ENCODE measurements around the gene MAPK1. TPM values are rescaled to one million over a fixed set of nuclear protein-coding genes. Genes with fewer than 3 reads are reported as not detected.
"Not testable (repeated sequence)": the region's sequence is repeated elsewhere in the genome, so short reads cannot be mapped to it uniquely, and the experiment has no call there.

Gene MAPK1
- total RNA-seq, 1 experiment from 2014 or later: 63.0 TPM

DNA sequence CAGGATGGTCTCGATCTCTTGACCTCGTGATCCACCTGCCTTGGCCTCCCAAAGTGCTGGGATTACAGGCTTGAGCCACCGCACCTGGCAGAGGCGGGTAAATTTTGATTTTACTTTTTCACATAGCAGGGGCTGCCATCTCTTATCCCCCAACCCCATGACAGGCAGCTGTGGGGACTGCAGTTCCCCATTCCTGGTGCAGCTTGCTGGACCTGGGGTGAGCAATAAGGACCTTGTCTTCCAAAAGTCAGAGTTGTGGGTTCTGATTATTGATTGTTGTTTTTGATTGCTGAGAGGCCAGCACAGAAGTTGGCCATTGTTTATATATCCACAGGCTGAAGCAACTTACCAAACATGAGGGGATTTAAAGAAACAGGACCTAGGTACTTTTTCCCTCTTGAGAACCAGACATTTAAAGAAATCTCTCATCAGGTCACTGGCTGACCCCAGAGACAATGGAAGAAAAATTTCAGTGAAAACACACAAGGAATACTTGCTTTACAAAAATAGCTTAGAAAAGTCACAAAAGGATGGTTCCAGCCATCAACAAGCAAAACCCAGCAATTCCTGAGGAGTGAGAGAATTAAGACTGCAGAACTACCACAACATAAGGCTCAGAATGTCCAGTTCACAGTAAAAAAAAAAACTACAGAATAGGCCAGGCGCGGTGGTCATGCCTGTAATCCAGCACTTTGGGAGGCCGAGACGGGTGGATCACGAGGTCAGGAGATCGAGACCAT, 22.0 kb upstream of the MAPK1 start:
- H3K36me3 ChIP-seq: no peaks in the 10 kb centered on the region
- no peak for DNase-seq
- no peak overlapping the region for H3K4me3 ChIP-seq
- H3K9me3 ChIP-seq: peaks cover 3% of the 10 kb centered on the region; the same call in 1 of the 2 replicates
- no peaks in the 10 kb centered on the region for H3K27me3 ChIP-seq

DNA sequence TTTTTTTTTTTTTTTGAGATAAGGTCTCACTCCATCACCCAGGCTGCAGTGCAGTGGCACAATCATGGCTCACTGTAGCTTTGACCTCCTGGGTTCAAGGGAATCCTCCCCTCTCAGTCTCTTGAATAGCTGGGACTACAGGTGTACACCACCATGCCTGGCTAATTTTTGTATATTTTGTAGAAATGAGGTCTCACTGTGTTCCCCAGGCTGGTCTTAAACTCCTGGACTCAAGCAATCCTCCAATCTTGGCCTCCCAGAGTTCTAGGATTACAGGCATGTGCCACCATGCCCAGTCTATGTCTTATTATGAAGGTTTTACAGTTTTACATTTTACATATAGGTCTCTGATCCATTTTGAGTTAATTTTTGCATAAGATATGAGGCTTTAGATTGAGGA, 20.4 kb upstream of the MAPK1 start:
- no peak for DNase-seq
- Histone ChIP-seq H3K36me3 (no peaks in the 10 kb centered on the region), H3K27me3 (no peaks in the 10 kb centered on the region), H3K4me3 (no peak overlapping the region), H3K9me3 (peaks cover 3% of the 10 kb centered on the region; the same call in 1 of the 2 replicates)

DNA sequence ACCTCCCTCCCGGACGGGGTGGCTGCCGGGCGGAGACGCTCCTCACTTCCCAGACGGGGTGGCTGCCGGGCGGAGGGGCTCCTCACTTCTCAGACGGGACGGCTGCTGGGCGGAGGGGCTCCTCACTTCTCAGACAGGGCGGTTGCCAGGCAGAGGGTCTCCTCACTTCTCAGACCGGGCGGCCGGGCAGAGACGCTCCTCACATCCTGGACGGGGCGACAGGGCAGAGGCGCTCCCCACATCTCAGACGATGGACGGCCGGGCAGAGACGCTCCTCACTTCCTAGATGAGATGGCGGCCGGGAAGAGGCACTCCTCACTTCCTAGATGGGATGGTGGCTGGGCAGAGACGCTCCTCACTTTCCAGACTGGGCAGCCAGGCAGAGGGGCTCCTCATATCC, 16.5 kb upstream of the MAPK1 start:
- H3K4me3 ChIP-seq, H3K9me3 ChIP-seq, H3K36me3 ChIP-seq, DNase-seq, H3K27me3 ChIP-seq: not testable (repeated sequence)

DNA sequence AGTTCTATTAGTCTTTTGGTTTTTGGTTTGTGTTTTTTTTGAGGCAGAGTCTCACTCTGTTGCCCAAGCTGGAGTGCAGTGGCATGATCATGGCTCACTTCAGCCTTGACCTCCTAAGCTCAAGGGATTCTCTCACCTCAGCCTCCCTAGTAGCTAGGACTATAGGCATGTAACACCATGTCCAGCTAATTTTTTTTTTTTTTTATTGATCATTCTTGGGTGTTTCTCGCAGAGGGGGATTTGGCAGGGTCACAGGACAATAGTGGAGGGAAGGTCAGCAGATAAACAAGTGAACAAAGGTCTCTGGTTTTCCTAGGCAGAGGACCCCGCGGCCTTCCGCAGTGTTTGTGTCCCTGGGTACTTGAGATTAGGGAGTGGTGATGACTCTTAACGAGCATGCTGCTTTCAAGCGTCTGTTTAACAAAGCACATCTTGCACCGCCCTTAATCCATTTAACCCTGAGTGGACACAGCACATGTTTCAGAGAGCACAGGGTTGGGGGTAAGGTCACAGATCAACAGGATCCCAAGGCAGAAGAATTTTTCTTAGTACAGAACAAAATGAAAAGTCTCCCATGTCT, 15.4 kb upstream of the MAPK1 start:
- not testable (repeated sequence) for H3K27me3 ChIP-seq, H3K9me3 ChIP-seq, H3K36me3 ChIP-seq, DNase-seq, H3K4me3 ChIP-seq

DNA sequence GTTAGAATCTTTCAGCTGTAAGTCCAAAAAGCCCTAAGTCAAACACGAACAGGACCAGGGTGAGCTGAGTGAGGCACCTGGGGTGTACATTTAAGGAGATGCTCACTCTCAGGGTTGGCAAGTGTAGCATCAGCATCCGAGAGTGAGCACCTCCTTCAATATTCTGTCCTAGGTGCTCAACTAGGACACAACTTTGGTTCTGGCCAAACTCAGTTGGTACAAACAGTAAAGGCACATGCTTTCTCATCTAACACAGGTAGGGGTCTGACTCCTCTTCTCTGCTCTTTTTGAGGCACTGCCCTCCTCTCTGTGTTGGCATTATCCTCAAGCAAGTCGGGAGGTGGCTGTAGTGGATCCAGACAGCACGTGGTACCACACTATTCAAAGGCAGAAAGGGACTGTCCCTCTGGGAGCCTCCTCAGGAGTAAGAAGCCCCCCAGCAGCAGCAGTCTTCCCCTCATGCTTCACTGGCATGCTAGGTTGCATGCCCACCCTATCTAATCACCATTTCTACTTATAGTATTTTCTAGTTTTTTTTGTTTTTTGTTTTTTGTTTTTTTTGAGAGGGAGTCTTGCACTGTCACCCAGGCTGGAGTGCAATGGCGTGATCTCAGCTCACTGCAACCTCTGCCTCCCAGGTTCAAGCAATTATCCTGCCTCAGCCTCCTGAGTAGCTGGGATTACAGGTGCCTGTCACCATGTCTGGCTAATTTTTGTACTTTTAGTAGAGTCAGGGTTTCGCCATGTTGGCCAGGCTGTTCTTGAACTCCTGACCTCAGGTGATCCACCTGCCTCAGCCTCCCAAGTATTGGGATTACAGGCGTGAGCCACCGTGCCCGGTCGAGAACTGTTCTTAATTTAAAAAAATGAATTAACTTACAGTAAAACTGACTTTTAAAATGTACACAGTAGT, 14.7 kb upstream of the MAPK1 start:
- H3K27me3 ChIP-seq: no peaks in the 10 kb centered on the region
- no peaks in the 10 kb centered on the region for H3K36me3 ChIP-seq
- H3K9me3 ChIP-seq: no peaks in the 10 kb centered on the region
- no peak for DNase-seq
- no peak overlapping the region for H3K4me3 ChIP-seq

DNA sequence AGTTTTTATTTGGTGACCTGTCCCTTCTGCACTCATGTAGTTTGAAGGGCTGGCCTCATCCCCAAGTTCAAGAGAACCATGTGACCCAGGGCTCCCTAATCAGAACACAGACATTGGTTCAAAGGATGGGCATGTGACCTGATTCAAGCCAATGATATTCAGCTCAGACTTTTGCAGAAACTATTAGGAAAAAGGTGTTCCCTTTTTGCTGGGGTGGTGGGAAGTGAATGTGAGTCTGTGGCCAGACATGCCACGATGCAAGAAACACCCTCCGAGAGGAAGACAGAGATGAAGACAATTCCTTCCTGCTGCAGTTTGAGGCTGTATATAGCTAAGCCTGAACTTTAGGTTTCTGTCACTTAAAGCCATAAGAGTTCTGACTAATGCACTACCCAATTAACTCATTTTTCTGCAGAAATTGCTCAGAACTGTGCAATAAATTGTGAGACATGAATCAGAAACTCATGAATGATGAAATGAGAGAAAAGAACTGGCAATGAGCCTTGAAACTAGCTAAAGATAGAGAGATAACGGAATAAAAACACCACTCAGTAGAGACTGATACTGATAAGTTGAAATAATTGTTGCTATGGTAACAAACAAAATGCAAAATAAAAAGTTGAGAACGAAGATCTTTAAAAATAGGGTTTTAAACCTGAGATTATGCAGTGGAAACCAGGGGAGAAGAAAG, 9.2 kb upstream of the MAPK1 start:
- no peaks in the 10 kb centered on the region for H3K9me3 ChIP-seq
- DNase-seq: no peak
- H3K36me3 ChIP-seq: no peaks in the 10 kb centered on the region
- no peaks in the 10 kb centered on the region for H3K27me3 ChIP-seq
- H3K4me3 ChIP-seq: no peak overlapping the region

DNA sequence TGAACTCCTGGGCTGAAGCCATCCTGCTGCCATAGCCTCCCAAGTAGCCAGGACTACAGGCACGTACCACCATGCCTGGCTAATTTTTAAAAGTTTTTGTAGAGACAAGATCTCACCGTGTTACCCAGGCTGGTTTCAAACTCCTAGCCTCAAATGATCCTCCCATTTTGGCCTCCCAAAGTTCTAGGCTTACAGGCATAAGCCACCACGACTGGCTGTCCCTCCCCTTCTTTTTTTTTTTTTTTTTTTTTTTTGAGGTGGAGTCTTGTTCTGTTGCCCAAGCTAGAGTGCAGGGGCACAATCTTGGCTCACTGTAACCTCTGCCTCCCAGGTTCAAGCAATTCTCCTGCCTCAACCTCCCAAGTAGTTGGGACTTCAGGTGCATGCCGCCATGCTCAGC, 7.5 kb upstream of the MAPK1 start:
- H3K9me3 ChIP-seq, DNase-seq, H3K36me3 ChIP-seq, H3K4me3 ChIP-seq, H3K27me3 ChIP-seq: not testable (repeated sequence)

DNA sequence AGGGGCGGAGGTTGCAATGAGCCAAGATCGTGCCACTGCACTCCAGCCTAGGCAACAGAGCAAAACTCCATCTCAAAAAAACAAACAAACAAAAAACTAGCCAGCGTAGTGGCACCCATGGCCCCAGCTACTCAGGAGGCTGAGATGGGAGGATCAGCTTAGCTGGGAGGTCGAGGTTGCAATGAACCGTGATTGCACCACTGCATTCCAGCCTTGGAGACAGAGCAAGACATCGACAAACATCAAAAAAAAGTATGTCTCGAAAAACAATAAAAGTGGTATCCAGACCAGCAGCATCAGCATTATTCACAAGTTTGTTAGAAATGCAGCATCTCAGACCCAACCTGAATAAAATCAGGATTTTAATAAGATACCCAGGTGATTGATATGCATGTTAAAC, 6.2 kb upstream of the MAPK1 start:
- H3K36me3 ChIP-seq: no peaks in the 10 kb centered on the region

DNA sequence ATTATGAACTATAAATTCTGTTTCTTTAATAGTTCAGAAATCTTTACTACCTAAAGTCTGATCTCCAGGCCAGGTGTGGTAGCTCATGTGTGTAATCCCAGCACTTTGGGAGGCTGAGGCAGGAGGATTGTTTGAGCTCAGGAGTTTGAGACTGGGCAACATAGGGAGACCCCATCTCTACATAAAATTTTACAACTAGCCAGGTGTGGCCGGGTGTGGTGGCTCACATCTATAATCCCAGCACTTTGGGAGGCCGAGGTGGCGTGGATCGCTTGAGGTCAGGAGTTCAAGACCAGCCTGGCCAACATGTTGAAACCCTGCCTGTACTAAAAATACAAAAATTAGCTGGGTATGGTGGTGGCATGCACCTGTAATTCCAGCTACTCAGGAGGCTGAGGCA, 5.3 kb upstream of the MAPK1 start:
- not testable (repeated sequence) for H3K36me3 ChIP-seq, H3K4me3 ChIP-seq, H3K27me3 ChIP-seq, H3K9me3 ChIP-seq, DNase-seq

More for the DNA sequence above, 6.2 kb upstream of the MAPK1 start:
- Histone ChIP-seq H3K27me3 (no peaks in the 10 kb centered on the region), H3K4me3 (no peak overlapping the region), H3K9me3 (no peaks in the 10 kb centered on the region)
- no peak for DNase-seq

DNA sequence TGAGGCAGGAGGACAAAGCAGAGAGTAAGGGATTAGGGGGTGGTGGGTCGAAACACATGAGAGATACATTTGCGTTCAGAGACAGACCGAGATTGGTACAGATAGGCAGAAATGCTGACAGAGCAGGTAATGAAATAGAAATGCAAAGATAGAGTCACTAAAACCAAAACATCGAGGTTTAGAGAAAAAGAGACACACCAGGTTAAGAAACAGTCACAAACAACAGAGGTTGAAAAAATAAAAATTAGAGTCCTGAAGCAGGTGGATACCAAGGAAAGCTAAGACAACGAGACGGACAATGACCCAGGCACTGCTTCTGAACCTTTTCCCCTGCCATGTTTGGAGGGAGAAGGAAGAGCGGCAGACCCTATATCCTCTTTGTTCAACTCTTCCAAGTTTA, 1.2 kb upstream of the MAPK1 start:
- DNase-seq: no peak
- Histone ChIP-seq H3K36me3 (peaks cover 2% of the 10 kb centered on the region; the same call in 1 of the 2 replicates), H3K4me3 (peak overlapping the region; percentile 89), H3K27me3 (no peaks in the 10 kb centered on the region), H3K9me3 (no peaks in the 10 kb centered on the region)

DNA sequence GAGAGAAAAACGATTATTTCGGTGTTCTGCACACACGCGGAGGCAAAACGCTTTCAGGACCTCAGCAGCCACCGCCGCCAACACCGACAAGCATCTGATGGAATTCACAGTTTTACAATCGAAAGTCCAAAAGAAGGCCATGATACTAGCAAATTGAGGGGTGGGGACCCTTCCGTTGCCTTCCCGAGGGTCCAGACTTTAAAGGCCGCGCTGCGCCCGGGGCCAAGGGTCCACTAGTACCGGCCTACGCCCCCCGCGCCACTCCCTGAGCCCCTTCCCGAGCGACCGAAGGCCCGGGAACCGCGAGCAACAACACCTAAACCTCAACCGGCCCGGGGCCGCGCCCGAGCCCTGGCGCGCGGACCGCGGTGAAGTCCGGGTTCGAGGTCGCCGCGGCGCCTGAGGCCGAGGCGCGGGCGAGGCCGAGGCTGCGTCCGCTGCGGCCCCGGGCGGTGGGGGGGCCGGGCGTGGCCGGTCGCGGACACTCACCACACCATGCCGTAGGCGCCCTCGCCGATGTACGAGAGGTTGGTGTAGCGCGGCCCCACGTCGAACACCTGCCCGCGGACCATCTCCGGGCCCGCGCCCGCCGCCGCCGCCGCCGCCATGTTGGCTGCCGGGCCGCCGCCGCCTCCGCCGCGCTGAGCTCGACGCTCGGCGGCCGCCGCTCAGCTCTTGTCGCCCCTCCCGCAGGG, 465 bp downstream of the MAPK1 start:
- Histone ChIP-seq H3K4me3 (peak overlapping the region; percentile 89), H3K27me3 (no peaks in the 10 kb centered on the region), H3K9me3 (no peaks in the 10 kb centered on the region), H3K36me3 (peaks cover 2% of the 10 kb centered on the region; the same call in 1 of the 2 replicates)
- DNase-seq: peak; percentile 42

DNA sequence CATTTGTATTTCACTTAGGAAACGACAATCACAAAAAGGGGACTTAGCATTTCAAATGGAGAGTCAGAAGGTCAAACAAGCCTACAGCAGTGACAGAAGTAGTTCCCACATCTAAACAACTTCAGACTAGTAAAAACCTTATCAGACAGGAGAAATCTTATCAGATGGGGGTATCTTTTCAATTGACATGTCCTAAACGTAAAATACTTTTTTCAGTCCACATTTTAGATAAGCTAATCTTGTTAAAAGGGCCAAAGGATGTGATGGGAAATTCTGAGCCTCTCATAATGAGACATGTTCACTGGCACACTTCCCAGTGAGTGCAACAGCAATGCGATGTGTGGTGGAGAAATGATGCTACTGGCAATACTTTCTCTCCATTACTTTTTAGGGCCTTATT, 2.4 kb downstream of the MAPK1 start:
- Histone ChIP-seq H3K9me3 (no peaks in the 10 kb centered on the region), H3K36me3 (peaks cover 2% of the 10 kb centered on the region; the same call in 1 of the 2 replicates), H3K4me3 (peak overlapping the region; percentile 89), H3K27me3 (no peaks in the 10 kb centered on the region)
- peak; percentile 64 for DNase-seq

DNA sequence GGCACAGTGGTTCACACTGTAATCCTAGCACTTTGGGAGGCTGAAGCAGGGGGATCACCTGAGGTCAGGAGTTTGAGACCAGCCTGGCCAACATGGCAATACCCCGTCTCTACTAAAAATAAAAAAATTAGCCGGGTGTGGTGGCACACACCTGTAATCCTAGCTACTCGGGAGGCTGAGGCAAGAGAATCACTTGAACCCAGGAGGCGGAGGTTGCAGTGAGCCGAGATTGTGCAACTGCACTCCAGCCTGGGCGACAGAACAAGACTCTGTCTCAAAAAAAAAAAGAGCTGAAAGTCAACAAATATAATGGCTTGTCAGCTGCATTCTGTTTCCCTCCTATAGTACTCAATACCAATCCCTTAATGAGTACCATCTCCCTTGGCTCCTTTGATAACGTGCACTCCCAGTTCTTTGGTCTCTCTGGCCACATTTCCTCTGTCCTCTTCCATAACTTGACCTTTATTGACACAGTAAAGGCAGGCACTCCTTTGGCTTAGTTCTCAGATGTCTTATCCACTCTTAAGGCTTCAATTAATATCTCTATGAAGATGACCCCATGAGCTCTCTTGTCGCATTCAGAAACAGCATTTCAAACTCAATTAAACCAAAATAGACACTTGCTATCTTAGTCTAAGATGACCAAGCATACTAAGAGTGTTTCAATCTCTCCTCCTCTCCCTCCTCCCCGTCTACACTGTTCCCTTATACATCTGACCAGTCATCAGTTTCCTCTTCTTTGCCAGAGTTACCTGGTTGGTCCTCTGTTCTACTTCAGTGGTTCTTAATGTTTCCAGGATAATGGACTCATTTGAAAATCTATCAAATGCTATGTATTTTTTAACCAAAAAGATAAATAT, 4.8 kb downstream of the MAPK1 start:
- peaks cover 2% of the 10 kb centered on the region; the same call in 1 of the 2 replicates for H3K36me3 ChIP-seq
- no peaks in the 10 kb centered on the region for H3K9me3 ChIP-seq
- no peak overlapping the region for H3K4me3 ChIP-seq
- DNase-seq: no peak
- no peaks in the 10 kb centered on the region for H3K27me3 ChIP-seq

DNA sequence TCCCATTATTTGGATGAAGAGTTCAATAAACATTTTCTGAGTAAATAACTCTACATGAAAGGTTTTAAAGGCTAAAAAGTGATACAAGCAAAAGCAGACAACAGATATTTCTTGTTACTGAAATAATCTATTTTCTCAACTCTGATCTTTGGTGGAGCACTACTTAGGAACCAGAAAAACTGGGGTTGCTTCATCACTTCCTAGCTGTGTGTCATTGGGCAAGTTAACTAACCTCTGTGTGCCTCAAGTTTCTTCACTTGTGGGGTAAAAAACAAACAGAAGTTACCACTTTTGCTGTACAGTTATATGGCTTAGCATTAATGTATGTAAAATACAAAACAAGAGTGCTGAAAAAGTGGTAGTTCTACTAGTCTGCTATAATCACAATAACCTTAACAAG, 5.6 kb downstream of the MAPK1 start:
- Histone ChIP-seq H3K4me3 (no peak overlapping the region), H3K36me3 (peaks cover 2% of the 10 kb centered on the region; the same call in 1 of the 2 replicates), H3K9me3 (no peaks in the 10 kb centered on the region), H3K27me3 (no peaks in the 10 kb centered on the region)
- DNase-seq: no peak

DNA sequence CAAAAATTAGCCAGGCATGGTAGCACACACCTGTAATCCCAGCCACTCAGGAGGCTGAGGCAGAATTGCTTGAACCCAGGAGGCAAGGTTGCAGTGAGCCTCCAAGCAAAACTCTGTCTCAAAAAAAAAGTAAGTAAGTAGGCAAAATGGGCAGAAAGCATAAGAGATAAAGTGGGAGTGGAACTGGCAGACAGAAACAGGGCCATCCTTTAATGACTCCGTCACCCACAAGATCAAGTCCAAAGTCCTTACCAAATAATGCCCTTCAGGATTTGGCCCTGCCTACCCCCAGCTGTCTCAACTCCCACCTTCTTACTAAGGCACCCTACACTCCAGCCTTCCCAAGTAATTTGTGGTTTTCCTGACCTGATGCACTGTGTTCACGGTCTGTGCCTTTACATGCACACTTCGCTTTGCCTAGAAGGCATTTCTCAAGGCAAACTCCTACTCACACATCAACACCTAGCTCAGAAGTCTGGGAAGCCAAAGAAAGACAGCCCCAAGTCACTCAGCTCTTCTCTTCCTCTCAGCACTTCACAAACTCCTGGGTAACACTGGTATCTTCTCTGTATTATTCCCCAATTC, 6.1 kb downstream of the MAPK1 start:
- DNase-seq: no peak
- Histone ChIP-seq H3K36me3 (peaks cover 2% of the 10 kb centered on the region; the same call in 1 of the 2 replicates), H3K4me3 (no peak overlapping the region), H3K9me3 (no peaks in the 10 kb centered on the region), H3K27me3 (no peaks in the 10 kb centered on the region)

Data from MG63 (cell line).